Gastroesophageal sphincter (tissue), 4 donors: Measurements from ENCODE around the gene TSPAN14. TPM values are rescaled to one million over a fixed set of nuclear protein-coding genes. Genes with fewer than 3 reads are reported as not detected.

ENCODE experiments used
- ATAC-seq: fragments of 150-250 bp; one replicate; pipeline ENCODE4 v1.9.1; 2016; ENCODE audit warnings: mild to moderate bottlenecking, moderate library complexity
- H3K27ac ChIP-seq, 4 donors: fragments of 200-600 bp; sonication (generic) in 3 of 4; 1 replicate in 3 of 4; 2 replicates in 1 of 4; pipeline ENCODE4 v1.5.1; 2016 to 2019
- H3K27me3 ChIP-seq: fragments of 200-600 bp; sonication (generic); one replicate; pipeline ENCODE4 v1.5.1; 2019
- H3K36me3 ChIP-seq, 2 donors: fragments of 200-600 bp; sonication (generic); one replicate each; pipeline ENCODE4 v1.5.1; 2019; ENCODE audit warnings: control low read depth in 1 of 2
- H3K4me1 ChIP-seq, 3 donors: fragments of 200-600 bp; sonication (generic); 1 replicate in 2 of 3; 2 replicates in 1 of 3; pipeline ENCODE4 v1.5.1; 2016 to 2019; ENCODE audit warnings: control low read depth in 2 of 3
- H3K4me3 ChIP-seq, 2 donors: fragments of 200-600 bp; sonication (generic); one replicate each; pipeline ENCODE4 v1.5.1; 2019; ENCODE audit warnings: mild to moderate bottlenecking in 1 of 2, moderate library complexity in 1 of 2
- H3K9me3 ChIP-seq, 3 donors: fragments of 200-600 bp; sonication (generic); one replicate each; pipeline ENCODE4 v1.5.1; 2017 to 2019; ENCODE audit warnings: control low read depth in 2 of 3
- EP300 ChIP-seq: sonication (generic); formaldehyde crosslinking; IDR thresholded peaks from one replicate; pipeline ENCODE4 v1.6.1; 2017; ENCODE audit warnings: antibody characterized with exemption, mild to moderate bottlenecking
- POLR2A ChIP-seq, 2 donors: fragments of 450-650 bp; IDR thresholded peaks; one replicate each; pipeline ENCODE4 v1.6.1; 2017; ENCODE audit warnings: antibody characterized with exemption in 2 of 2, mild to moderate bottlenecking in 2 of 2, moderate library complexity in 1 of 2
- POLR2AphosphoS5 ChIP-seq: sonication (generic); formaldehyde crosslinking; IDR thresholded peaks from one replicate; pipeline ENCODE4 v1.6.1; 2017; ENCODE audit warnings: antibody characterized with exemption
- WGBS, 2 donors: methylation state at CpG; one replicate each; pipeline ENCODE4 v1.1.5; 2018; ENCODE audit warnings: low coverage in 1 of 2; 5-methylcytosine and 5-hydroxymethylcytosine counted together
- total RNA-seq, 4 donors: library from RNA; depleted of rRNA; stranded (reverse); fragments of >200 nt; gene quantifications; one replicate each; pipeline ENCODE4 v1.1.0, GENCODE V29; 2016
- TF ChIP-seq, protein P1 (sequence below), 4 experiments: fragments of 200-600 bp in 2 of 4; fragments of 450-650 bp in 2 of 4; sonication (generic) in 1 of 4; IDR thresholded peaks; one replicate each; pipeline ENCODE4 v1.5.1; 2017 to 2019; ENCODE audit warnings: antibody characterized with exemption in 4 of 4, mild to moderate bottlenecking in 2 of 4, moderate library complexity in 2 of 4

TSPAN14 gene
- total RNA-seq, 4 donors from 2014 or later, result 23.3 to 52.4 (median 37.1) TPM

DNA sequence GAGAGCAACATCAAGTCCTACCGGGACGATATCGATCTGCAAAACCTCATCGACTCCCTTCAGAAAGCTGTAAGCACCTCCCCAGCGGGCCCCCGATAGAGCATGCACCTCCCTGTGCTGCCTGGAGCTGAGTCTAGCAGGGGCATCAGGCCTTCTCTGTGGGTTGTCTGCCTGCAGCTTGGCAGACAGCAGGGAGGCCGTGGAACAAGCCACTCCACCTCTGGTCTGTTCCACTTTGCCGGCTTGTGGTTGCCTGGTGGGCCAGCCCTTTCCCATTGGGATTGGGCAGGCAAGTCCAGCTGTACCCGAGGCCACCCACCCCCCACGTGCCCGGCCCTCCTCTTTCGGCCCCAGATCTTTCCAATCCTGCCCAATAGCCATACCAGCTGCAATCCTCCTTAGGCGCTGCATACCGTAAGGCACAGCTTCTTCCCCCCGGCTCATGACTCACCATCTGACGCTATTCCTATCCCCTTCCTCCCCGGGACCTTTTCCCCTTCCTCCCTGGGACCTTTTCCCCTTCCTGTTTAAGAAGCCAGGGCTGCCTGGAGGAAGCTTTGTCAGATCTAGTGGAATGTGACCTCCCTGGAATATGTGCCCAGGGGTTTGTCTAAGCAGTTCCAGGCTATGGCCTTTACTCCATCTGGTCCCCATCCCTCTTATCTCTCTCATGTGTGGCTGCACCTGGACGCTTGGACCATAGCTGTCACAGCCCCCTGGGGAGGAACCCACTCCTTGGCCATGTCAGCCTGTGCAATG, 55.5 kb downstream of the TSPAN14 start:
- H3K27me3 ChIP-seq, result no peaks in the 10 kb centered on the region
- 53% methylated on average over 3 of the region's 18 CpGs; no CpG with 5 or more reads in 1 of the 2 donors for WGBS, 2 donors
- peaks cover 0 to 30% (median 14%) of the 10 kb centered on the region in 3 donors for H3K4me1 ChIP-seq

GRCh38 chr10:80512031-80512526, 58.0 kb downstream of the TSPAN14 start:
- ATAC-seq, result no peak
- H3K36me3 ChIP-seq, result peaks cover 0 to 100% of the 10 kb centered on the region in 2 donors
- no peaks in the 10 kb centered on the region for H3K9me3 ChIP-seq
- WGBS, 2 donors, result 83 to 100% methylated on average over 1 to 2 of the region's 10 CpGs
- TF ChIP-seq, protein P1, sequence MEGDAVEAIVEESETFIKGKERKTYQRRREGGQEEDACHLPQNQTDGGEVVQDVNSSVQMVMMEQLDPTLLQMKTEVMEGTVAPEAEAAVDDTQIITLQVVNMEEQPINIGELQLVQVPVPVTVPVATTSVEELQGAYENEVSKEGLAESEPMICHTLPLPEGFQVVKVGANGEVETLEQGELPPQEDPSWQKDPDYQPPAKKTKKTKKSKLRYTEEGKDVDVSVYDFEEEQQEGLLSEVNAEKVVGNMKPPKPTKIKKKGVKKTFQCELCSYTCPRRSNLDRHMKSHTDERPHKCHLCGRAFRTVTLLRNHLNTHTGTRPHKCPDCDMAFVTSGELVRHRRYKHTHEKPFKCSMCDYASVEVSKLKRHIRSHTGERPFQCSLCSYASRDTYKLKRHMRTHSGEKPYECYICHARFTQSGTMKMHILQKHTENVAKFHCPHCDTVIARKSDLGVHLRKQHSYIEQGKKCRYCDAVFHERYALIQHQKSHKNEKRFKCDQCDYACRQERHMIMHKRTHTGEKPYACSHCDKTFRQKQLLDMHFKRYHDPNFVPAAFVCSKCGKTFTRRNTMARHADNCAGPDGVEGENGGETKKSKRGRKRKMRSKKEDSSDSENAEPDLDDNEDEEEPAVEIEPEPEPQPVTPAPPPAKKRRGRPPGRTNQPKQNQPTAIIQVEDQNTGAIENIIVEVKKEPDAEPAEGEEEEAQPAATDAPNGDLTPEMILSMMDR (IDR thresholded peaks at IDR 0.05), result no peak
- TF ChIP-seq POLR2AphosphoS5 (no peak), POLR2A (IDR thresholded peaks at IDR 0.05) (no peak), EP300 (no peak)
- peaks cover 0 to 22% (median 0%) of the 10 kb centered on the region in 3 donors for H3K4me1 ChIP-seq
- no peaks in the 10 kb centered on the region for H3K27me3 ChIP-seq
- H3K27ac ChIP-seq, result no peak overlapping the region
- H3K4me3 ChIP-seq, result no peak overlapping the region

More for the DNA sequence above, 55.5 kb downstream of the TSPAN14 start:
- TF ChIP-seq EP300 (no peak), POLR2AphosphoS5 (peak; percentile 21)
- Histone ChIP-seq H3K36me3 (peaks cover 0 to 87% of the 10 kb centered on the region in 2 donors), H3K4me3 (no peak overlapping the region), H3K27ac (peak overlapping the region in 3 of 4 donors; percentile 5 to 47 (median 28)), H3K9me3 (no peaks in the 10 kb centered on the region)
- ATAC-seq, result peak; percentile 61

DNA sequence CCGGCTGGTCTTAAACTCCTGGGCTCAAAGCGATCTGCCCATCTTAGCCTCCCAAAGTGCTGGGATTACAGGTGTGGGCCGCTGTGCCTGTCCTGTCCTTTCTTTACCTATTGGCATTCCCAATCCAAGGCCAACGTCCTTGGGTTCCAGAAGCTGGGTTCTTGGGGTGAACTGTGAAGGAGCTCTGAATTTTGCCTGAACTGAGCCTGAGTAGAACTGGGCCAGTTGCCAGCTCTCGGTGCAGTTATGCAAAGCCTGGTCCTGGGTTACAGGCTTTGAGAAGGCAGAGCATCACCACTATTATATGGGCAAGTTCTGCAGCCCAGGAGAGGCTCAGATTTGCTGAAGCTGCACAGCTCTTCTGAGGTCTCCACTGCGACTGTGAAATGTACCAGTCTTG, 59.0 kb downstream of the TSPAN14 start:
- Histone ChIP-seq H3K4me3 (no peak overlapping the region), H3K27me3 (no peaks in the 10 kb centered on the region), H3K36me3 (peaks cover 0 to 100% of the 10 kb centered on the region in 2 donors), H3K9me3 (no peaks in the 10 kb centered on the region), H3K4me1 (peaks cover 0 to 26% (median 0%) of the 10 kb centered on the region in 3 donors), H3K27ac (no peak overlapping the region)
- no peak for ATAC-seq
- no peak for TF ChIP-seq POLR2AphosphoS5
- TF ChIP-seq, protein P1 (IDR thresholded peaks at IDR 0.05), result no peak
- no peak for TF ChIP-seq POLR2A (IDR thresholded peaks at IDR 0.05)
- no peak for TF ChIP-seq EP300
- WGBS, 2 donors, result 80% methylated on average over 1 of the region's 6 CpGs

DNA sequence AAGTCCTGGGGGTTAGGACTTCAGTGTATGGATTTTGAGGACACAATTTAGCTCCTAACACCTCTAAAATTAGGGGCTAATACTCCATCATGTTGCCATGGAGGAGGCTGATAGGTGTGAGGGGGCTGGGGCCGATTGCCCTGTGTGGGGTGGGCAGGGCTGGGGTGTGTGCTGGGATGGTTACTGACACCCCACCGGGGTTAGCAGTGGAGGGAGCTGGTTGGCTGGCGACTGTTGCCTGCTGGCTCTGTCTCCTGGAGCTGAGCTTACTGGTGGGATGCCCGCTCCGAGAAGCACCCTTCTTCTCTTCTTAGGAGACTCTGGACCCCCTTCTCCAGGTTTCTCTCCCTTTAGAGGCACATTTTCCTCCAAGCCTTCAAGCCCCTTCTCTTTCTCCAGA, 61.4 kb downstream of the TSPAN14 start:
- WGBS, 2 donors, result 80% methylated on average over 1 of the region's 5 CpGs; no CpG with 5 or more reads in 1 of the 2 donors
- no peak overlapping the region for H3K4me3 ChIP-seq
- ATAC-seq, result no peak
- H3K4me1 ChIP-seq, result peaks cover 0 to 27% (median 2%) of the 10 kb centered on the region in 3 donors
- TF ChIP-seq, protein P1 (IDR thresholded peaks at IDR 0.05), result no peak
- no peak for TF ChIP-seq POLR2AphosphoS5
- TF ChIP-seq POLR2A (IDR thresholded peaks at IDR 0.05), result no peak
- TF ChIP-seq EP300, result no peak
- H3K36me3 ChIP-seq, result peaks cover 0 to 100% of the 10 kb centered on the region in 2 donors
- no peaks in the 10 kb centered on the region for H3K9me3 ChIP-seq
- no peaks in the 10 kb centered on the region for H3K27me3 ChIP-seq
- H3K27ac ChIP-seq, result no peak overlapping the region

DNA sequence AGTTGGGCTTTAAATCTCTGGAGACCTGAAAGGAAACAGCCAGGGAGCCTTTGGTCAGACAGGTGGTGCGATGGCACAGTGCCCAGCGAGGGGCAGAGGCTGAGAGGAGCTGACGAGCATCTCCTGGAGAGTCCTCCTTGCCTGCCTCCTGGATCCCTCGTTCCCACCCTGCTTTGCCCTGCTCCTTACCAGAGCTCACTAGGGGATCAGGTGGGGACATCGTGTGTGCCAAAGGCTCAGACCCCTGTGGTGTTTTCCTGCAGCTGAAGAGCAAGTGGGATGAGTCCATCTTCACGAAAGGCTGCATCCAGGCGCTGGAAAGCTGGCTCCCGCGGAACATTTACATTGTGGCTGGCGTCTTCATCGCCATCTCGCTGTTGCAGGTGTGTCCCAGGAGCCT, 61.8 kb downstream of the TSPAN14 start:
- 90 to 100% methylated on average over 2 to 7 of the region's 12 CpGs for WGBS, 2 donors
- H3K4me3 ChIP-seq, result no peak overlapping the region
- TF ChIP-seq POLR2AphosphoS5 (no peak), EP300 (no peak), POLR2A (IDR thresholded peaks at IDR 0.05) (no peak)
- TF ChIP-seq, protein P1 (IDR thresholded peaks at IDR 0.05), result no peak
- H3K27me3 ChIP-seq, result no peaks in the 10 kb centered on the region
- H3K9me3 ChIP-seq, result no peaks in the 10 kb centered on the region
- H3K27ac ChIP-seq, result no peak overlapping the region
- peaks cover 0 to 99% of the 10 kb centered on the region in 2 donors for H3K36me3 ChIP-seq
- peaks cover 0 to 26% (median 2%) of the 10 kb centered on the region in 3 donors for H3K4me1 ChIP-seq
- ATAC-seq, result no peak
